ENCODE measurements around the gene CCDC61.

Gene CCDC61

DNA sequence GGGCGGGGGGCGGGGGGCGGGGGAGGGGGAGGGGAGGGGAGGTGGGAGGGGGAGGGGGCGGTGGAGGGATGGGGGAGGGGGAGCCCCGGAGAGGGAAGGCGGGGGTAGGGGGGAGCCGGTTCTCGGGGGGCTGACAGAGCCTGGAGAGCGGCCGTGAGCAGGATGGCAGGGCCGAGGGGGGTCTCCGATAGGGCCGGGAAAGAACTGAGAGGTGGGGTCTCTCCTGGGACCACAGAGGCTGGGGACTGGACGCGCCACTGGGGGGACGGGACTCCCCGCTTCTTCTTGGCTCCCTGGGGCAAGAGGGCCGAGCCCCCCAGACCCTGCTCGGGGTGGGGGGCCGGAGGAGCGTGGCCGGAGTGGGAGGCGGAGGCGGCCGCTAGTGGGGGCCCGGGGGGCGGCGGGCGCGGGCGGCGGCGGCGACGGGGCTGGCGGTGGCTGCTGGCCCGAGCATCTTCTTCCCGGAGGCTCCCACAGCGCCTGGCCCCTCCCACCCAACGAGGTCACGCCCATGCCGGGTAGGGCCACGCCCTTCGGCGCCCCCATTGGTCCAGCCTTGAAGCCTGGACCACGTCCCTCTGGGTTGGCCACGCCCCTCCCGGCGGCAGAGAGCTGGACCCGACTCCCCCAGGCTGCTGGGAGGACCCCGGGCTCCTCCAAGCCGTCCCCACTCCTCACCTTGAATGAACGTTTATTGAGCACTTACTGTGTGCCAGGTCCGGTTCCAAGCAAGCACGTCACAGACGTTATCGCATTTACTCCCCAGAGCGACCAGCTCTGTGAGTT lies 21.5 kb upstream of the CCDC61 start, which contains the start of gene NOVA2:
Gene NOVA2 (minus strand): TSS at position 313 of the 786 bp plus-strand sequence. CDS start 514 bp downstream, outside the sequence.
- DNase-seq (ENCODE audit: low read depth in 2 of 3, low spot score in 1 of 3), result peak; percentile 38 to 41 (median 38)

DNA sequence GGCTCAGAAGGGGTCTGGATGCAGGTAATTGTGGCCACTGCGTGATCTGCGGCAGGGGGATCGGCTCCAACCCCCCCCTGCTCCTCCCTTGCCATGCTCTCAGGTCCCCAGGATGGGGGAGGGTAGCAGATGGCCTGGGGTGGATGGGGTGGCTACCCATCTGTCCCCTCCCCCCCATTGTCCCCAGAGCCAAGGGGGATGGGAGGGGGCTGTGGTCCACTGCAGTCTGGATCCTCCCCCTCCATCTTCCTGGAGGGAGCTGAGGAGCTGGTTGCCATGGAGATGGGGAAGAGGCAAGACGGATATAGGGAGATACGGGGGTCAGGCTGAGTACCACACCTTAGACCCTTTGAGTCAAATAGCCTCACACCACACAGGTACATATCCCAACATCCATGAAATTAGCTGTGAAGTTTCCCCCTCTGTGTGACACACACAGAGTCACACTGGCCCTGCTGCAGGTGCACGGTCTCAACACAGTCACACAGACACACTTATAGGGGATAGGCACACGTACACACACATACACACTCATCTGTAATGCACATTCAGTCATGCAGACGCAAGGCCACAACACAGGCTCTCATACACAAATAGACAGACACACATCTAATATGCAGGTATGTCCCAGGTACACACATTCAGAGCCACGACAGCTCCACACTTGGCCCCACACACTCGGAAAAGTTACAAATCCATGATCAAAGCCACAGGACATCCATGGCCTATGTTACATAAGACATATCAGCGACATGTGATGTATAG lies 19.8 kb upstream of the CCDC61 start:
- DNase-seq (ENCODE audit: low read depth in 2 of 3, low spot score in 1 of 3), result no peak

GRCh38 chr19:45976178-45976577 lies 19.1 kb upstream of the CCDC61 start:
- no peak for DNase-seq (ENCODE audit: low read depth in 2 of 3, low spot score in 1 of 3)

DNA sequence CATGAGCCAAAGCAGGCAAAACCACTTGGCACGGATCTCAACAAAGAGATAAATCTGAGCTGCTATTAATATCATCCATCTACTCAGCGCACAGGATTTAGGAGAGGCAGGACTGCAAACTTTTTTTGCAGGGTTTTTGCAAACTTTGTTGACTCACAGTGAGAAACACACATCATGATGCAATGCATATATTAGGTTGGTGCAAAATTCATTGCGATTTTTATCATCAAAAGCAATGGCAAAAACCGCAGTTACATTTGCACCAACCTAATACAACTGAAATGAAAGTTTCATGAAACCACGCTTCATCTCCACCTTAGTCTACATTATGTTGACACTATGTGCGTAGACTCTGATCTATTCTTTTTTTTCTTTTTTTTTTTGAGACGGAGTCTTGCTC lies 17.1 kb upstream of the CCDC61 start:
- no peak for DNase-seq (ENCODE audit: low read depth in 2 of 3, low spot score in 1 of 3)

DNA sequence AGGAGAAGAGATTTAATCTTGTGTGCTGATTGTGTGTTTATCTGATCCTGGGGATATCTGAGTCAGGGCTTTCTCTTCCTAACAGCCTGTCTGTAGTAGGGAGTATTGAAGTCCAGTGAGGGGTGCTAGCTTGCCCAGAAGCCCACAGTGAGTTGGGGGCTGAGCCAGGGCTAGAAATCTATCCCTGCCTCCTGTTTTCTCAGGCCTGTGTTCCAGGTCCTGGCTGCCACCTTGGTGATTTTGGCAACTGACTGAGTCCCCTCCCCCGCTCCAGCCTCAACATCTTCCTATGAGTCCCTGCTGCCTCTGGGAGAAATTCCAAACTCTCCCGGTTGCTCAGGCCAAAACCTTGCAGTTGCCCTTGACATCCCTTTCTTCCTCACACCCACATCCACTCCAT lies 13.9 kb upstream of the CCDC61 start:
- DNase-seq (ENCODE audit: low read depth in 2 of 3, low spot score in 1 of 3), result no peak

GRCh38 chr19:45985321-45985720 lies 9.9 kb upstream of the CCDC61 start:
- no peak for DNase-seq (ENCODE audit: low read depth in 2 of 3, low spot score in 1 of 3)

DNA sequence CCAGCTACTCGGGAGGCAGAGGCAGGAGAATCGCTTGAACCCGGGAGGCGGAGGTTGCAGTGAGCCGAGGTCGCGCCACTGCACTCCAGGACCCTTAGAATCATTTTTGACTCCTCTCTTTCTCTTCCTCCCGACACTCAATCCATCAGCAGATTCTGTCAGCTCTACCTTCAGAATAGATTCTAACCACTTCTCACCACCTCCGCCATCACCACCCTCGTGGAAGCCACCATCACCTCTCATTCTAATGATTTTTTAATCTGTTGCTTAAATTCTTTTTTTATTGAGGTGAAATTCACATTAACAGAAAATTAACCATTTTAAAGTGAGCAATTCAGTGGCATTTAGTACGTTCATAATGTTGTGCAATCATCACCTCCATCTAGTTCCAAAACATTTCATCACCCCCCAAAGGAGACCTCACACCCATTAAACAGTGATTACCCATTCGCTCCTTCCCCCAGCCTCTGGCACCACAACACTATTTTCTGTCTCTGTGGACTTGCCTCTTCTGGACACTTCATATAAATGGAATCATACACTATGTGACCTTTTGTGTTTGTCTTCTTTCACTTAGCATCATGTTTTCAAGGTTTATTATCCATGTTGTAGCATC lies 5.0 kb upstream of the CCDC61 start:
- DNase-seq (ENCODE audit: low read depth in 2 of 3, low spot score in 1 of 3), result no peak

DNA sequence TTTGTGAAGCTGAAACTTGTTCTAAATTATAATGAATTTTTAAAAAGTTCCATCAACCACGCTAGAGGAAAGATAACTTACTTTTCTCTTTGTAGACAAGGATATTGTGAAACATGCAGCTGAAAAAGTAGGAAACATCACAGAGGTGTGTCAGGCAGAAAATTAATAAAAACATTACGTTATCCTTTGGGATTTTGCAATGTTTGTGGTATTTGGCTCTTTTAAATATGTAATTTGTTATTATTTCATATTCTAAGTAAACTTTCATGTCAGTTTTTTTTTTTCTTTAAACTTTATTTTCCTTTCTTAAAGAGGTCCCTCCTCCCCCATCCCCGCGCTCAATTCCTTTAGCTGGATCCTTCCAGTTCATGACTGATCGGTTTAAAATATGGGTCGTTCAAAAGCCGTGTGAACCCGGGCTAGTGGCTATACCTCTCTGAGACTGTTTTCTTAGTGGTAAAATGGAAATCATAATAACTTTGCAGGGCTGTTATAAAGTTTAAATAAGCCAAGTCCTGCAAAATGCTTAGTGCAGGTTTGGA lies 740 bp upstream of the CCDC61 start:
- no peak for DNase-seq (ENCODE audit: low read depth in 2 of 3, low spot score in 1 of 3)

- no peak for DNase-seq (ENCODE audit: low read depth in 2 of 3, low spot score in 1 of 3)
Measured at GRCh38 chr19:45995715-45996385, 583 bp downstream of the CCDC61 start.

- no peak for DNase-seq (ENCODE audit: low read depth in 2 of 3, low spot score in 1 of 3)
Measured at GRCh38 chr19:45996933-45997332, 1.7 kb downstream of the CCDC61 start.

GRCh38 chr19:45998834-45999233 lies 3.6 kb downstream of the CCDC61 start:
- DNase-seq (ENCODE audit: low read depth in 2 of 3, low spot score in 1 of 3), result no peak

DNA sequence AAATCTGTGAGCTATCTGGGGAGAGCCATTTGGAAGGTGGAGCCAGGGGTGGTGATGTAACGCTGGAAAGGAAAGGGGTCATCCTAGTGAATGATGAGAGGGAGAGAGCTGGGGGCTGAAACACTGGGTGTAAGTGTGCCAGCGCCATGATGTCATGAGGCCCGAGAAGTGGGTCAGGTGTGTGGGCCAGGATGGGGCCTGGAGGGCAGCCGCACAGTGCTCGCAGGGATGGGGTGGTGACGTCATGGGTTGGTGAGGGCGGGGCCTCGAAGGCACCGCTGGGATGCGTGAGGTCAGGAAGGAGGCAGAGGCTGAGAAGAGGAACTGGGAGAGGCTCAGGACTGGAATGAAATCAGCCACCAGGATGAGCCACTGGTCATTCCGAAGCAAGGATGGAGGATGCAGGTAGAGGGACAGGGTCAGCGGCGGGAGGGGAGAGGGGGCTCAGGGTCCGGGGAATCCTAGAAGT lies 4.4 kb downstream of the CCDC61 start:
- DNase-seq (ENCODE audit: low read depth in 2 of 3, low spot score in 1 of 3), result no peak

GRCh38 chr19:46000491-46001246 lies 5.4 kb downstream of the CCDC61 start:
- DNase-seq (ENCODE audit: low read depth in 2 of 3, low spot score in 1 of 3), result peak in 2 of 3 donors; percentile 48

DNA sequence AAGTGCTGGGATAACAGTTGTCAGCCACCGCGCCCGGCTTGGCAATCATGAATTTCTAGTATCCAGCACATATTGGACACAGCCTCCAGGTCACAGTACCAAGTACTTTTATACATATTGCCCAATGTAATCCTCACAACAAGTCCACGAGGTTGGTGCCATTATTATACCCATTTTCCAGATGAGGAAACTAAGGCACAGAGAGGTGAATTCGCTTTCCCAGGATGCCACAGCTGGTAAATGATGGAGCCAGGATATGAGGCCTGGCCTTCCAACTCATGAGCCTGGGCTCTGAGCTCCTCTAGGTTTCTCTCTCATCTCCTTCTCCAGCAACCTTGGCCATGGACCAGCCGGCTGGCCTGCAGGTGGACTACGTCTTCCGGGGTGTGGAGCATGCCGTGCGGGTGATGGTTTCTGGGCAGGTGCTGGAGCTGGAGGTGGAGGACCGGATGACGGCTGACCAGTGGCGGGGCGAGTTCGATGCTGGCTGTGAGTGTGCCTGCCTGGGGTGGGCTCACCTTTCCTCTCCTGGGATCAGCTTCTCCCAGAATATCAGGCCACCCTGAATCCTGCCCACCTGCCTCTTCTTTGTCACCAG lies 7.5 kb downstream of the CCDC61 start:
- no peak for DNase-seq (ENCODE audit: low read depth in 2 of 3, low spot score in 1 of 3)

- DNase-seq (ENCODE audit: low read depth in 2 of 3, low spot score in 1 of 3), result no peak
Measured at GRCh38 chr19:46006411-46006810, 11.1 kb downstream of the CCDC61 start.

- peak; percentile 43 to 68 (median 48) for DNase-seq (ENCODE audit: low read depth in 2 of 3, low spot score in 1 of 3)
Measured at GRCh38 chr19:46009530-46010510, 14.6 kb downstream of the CCDC61 start.

DNA sequence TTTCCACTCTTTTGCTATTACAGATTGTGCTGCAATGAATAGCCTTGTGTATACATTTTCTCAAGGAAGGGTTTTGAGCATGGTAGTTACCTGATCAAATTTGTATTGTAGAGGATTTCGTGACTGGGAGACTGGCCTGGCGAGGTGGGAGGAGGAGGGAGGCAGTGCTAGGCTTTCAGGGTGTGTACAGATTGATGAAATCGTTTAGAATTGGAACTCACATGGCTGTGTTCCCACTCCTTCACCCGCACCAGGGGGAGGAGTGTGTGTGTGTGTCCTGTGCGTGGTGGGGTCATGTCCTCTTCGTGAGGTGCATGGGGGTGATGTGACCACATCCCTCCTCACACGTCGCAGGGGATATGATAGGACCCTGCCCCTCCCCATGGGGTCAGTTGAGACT lies 19.3 kb downstream of the CCDC61 start:
- DNase-seq (ENCODE audit: low read depth in 2 of 3, low spot score in 1 of 3), result no peak

GRCh38 chr19:46014941-46015686 lies 19.8 kb downstream of the CCDC61 start:
- DNase-seq (ENCODE audit: low read depth in 2 of 3, low spot score in 1 of 3), result peak in 2 of 3 donors; percentile 54 to 57

Data from stimulated activated CD4-positive, alpha-beta T cell treated with anti-CD3 and anti-CD28 coated beads, Interleukin-12 subunit alpha, Interleukin-12 subunit beta, amount 100 ng/mL, for 48 hours (primary cell).